Erythroblast (primary cell): Measurements from ENCODE around the gene TAAR9.

Source experiments
- GATA1 ChIP-seq: IDR thresholded peaks from 2 replicates; pipeline ENCODE4 v1.6.1; 2011; ENCODE audit warnings: low read depth, mild to moderate bottlenecking, control low read depth, low read length, moderate library complexity
- POLR2A ChIP-seq: IDR thresholded peaks from 2 replicates; pipeline ENCODE4 v1.6.1; 2011; ENCODE audit warnings: mild to moderate bottlenecking, low read length

GRCh38 chr6:132511831-132512220 is 26.3 kb upstream of the TAAR9 start:
- TF ChIP-seq POLR2A (no peak), GATA1 (no peak)
